ENCODE data around the gene VPS37C. TPM values are rescaled to one million over a fixed set of nuclear protein-coding genes. Genes with fewer than 3 reads are reported as not detected.
A peak's percentile ranks its signal among the peaks of the same experiment; 100 is the strongest.
"Not testable (repeated sequence)": the region's sequence is repeated elsewhere in the genome, so short reads cannot be mapped to it uniquely, and the experiment has no call there.

VPS37C gene
- total RNA-seq: 1 to 10 TPM; 5.5 to 5.8 TPM

DNA sequence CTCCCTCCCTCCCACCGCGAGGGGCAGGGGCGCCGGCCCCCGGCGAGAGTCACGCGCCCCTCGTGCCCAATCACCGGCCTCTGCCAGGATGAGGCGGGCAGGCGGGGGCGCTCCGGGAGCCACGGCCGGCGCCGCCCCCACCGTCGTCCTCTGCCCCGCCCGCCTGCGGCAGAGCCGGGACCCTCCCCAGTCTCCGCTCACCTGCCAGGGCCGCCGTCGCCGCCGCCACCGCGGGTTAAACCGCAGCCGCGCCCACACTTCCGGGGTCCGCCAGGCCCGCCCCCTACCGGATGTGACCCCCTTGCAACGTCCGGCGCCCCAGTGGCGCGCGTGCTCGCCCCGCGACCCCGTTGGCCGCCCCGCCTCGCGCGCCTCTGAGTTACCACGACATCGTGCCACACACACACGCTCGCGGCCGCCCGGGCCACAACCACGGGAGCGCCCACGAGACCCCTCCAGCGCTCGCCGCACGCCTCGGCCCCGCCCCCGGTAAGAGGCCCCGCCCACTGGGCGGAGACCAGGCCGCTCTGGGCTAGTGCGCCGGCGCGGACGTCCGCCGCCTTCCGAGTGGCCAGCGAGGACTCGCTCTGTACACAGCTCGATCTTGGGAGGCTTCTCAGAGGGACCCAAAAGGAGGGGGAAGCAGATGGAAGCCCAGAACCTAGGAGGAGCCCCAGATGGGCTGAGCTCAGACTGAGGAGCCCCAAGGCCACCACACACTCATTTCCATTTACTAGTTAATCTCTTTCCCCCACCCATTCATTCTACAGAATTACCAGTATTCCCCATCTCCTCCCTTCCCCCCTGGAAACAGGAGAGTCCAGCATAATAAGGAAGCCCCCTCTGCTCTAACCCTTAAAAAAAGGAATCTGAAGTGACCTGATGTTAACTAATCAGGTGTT, at the start of gene VPS37C:
Gene VPS37C (minus strand): TSS at position 237 of the 902 bp plus-strand sequence. CDS start 22,597 bp downstream, outside the sequence.
- Mint-ChIP-seq H3K27ac (peak within 1 kb of the TSS; percentile 94), H3K9me3 (peaks cover 2% of the 10 kb centered on the region), H3K4me1 (peaks cover 56% of the 10 kb centered on the region), H3K36me3 (ENCODE audit: low read depth) (peaks cover 8% of the 10 kb centered on the region), H3K4me3 (peak within 1 kb of the TSS; percentile 86), H3K27me3 (no peaks in the 10 kb centered on the region)
- DNase-seq: peak; percentile 89
- POLR2A ChIA-PET: no interaction called here
- CTCF ChIA-PET: interaction anchor here (0.9 to 2.2 kb wide), 4 partner anchors 9 to 32 kb away, joined by 3 to 7 read pairs (median 4); no protein-coding TSS in a partner anchor

DNA sequence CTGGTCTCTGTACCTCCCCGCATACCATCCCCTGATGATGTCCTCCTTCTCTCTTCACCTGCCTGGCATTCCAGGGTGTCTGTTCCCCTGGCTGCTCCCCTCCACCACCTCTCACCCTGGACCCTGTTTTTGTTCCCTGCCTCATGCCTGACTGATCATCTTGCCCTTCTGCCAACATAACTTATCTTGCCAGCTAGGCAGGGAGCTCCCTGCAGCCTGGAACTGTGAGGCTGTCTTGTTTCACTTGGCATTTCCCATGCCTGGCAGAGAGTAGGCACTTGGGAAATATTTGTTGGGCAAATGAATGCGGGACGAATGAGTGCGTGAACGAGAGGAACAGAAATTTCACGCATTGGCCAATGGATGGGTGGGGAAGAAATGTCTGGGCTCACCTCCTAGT, 49.4 kb upstream of the VPS37C start:
- DNase-seq; H3K4me3 Mint-ChIP-seq; H3K36me3 Mint-ChIP-seq (ENCODE audit: low read depth); H3K27ac Mint-ChIP-seq; H3K4me1 Mint-ChIP-seq; POLR2A ChIA-PET; H3K27me3 Mint-ChIP-seq; CTCF ChIA-PET; H3K9me3 Mint-ChIP-seq: not testable (repeated sequence)

DNA sequence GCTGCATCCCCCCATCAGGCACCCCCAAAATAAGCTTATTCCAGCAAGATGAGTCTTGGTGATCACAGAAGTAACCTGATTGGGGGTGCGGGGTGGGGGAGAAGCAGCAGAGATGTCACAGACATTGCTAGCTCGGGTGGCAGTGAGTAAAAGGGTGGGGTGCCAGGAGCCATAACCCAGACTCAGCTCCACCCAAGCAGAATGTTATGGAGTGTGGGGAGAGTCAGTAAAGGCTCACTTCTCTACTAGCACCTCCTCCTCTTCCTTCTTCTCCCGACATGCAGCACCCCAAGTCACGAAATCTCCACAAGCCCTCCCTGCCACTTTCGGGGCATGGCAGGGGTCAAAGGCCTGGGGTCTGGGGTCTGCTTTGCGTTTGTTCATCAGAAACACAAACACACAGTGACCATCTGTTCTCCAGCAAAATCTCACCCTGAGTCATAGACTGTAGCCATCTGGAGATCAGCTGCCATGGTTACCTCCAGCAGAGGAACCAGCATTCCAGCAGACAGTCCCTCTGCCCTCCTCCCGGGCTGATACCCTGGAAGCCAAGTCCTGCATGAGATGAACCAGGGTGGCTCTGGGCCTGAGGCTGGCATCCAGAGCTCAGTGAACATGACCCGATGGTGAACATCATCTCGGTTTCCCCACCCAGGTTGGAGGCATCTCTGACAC, 46.5 kb upstream of the VPS37C start:
- H3K27me3 Mint-ChIP-seq: peaks cover 13% of the 10 kb centered on the region
- POLR2A ChIA-PET; H3K4me1 Mint-ChIP-seq; H3K4me3 Mint-ChIP-seq; H3K9me3 Mint-ChIP-seq; H3K27ac Mint-ChIP-seq; DNase-seq; CTCF ChIA-PET; H3K36me3 Mint-ChIP-seq (ENCODE audit: low read depth): not testable (repeated sequence)

DNA sequence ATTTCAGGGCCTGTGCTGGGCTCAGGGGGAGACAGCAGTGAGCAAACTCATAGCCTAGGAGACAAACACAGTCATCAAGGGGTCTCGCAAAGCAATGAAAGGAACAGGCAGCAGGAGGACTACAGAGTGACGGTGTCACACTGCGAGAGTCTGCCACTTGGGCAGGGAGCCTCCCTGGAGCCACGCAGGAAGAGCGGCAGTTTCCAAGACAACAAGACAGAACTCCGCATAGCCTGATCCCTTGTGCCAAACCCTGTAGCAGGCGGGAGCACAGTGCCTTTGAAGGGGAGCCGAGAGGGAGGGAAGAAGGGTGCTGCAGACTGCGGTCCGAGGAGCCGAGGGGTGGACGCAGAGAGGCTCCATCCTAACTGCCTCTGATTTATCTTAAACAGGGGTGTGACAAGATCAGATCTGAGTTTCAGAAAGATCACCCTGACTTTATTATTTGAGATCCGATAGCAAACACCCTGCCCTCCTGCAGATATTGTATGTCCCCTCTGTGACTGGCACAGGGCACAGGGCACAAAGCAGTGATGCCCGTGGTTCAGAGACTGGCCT, 43.4 kb upstream of the VPS37C start:
- H3K4me1 Mint-ChIP-seq; H3K9me3 Mint-ChIP-seq; DNase-seq; CTCF ChIA-PET; H3K27ac Mint-ChIP-seq; H3K36me3 Mint-ChIP-seq (ENCODE audit: low read depth); POLR2A ChIA-PET; H3K4me3 Mint-ChIP-seq: not testable (repeated sequence)
- peaks cover 19% of the 10 kb centered on the region for H3K27me3 Mint-ChIP-seq

DNA sequence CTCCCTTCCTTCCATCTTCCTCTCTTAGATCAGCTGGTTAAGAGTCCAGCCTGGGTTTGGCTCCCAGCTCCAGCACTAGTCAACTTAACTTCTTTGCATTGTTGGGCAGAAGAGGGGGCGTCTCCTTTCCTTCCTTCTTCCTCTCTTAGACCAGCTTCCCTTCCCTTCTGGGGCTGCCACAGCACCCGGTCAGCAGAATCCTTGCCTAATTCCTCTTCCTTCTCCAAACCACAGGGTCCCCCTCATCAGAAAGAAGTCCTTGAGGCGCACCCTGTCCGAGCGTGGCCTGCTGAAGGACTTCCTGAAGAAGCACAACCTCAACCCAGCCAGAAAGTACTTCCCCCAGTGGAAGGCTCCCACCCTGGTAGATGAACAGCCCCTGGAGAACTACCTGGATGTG, 42.6 kb upstream of the VPS37C start:
- CTCF ChIA-PET; H3K36me3 Mint-ChIP-seq (ENCODE audit: low read depth); POLR2A ChIA-PET; H3K27ac Mint-ChIP-seq; DNase-seq; H3K4me1 Mint-ChIP-seq; H3K9me3 Mint-ChIP-seq; H3K4me3 Mint-ChIP-seq: not testable (repeated sequence)
- peaks cover 19% of the 10 kb centered on the region for H3K27me3 Mint-ChIP-seq

DNA sequence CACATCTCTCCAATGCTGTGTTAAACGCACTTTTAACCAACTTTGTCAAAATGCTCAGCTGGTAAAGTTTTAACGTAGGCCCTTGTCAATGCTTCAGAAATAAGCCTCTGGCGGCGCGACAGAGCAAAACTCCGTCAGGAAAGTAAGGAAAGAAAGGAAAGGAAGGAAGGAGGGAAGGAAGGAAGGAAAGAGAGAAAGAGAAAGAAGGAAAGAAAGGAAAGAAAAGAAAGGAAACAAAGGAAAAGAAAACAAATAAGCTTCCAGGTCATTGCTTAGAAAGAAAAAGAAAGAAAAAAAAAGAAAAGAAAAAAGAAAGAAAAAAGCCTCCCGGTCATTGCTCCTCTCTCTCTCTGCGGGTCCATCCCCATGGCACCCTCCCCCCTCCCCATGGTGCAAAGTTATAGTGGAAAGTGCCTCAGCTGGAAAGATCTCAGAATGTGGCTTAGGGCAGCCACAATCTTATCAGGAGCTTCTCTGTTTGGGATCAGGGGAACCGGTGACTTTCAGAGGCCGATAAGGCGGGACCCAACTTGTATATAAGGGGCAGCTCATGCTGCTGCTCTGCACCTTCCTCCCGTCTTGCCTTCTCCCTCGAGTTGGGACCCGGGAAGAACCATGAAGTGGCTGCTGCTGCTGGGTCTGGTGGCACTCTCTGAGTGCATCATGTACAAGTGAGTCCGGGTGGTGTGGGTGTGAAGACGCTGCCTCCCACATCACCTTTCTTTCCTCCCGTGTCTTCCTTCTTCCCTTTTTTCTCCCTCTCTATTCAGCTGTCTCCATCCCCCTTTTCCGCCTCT, 41.9 kb upstream of the VPS37C start, which contains the start of gene PGA3:
Gene PGA3 (plus strand): TSS at position 566 of the 797 bp plus-strand sequence. CDS start 50 bp downstream, at position 616.
- H3K27ac Mint-ChIP-seq; H3K9me3 Mint-ChIP-seq; H3K4me3 Mint-ChIP-seq; CTCF ChIA-PET; POLR2A ChIA-PET; H3K4me1 Mint-ChIP-seq; H3K36me3 Mint-ChIP-seq (ENCODE audit: low read depth); DNase-seq: not testable (repeated sequence)
- peaks cover 19% of the 10 kb centered on the region for H3K27me3 Mint-ChIP-seq

DNA sequence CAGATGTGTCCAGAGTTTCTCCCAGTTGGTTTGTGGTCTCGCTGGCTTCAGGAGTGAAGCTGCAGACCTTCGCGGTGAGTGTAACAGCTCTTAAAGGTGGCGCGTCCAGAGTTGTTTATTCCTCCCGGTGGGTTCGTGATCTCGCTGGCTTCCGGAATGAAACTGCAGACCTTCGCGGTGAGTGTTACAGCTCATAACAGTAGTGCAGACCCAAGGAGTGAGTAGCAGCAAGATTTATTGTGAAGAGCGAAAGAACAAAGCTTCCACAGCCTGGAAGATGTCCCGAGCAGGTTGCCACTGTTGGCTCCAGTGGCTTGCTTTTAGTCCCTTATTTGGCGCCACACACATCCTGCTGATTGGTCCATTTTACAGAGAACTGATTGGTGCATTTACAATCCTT, 40.2 kb upstream of the VPS37C start:
- CTCF ChIA-PET: interaction anchor here (0.6 to 0.7 kb wide), 2 partner anchors 68 to 315 kb away, joined by 3 read pairs; no protein-coding TSS in a partner anchor
- POLR2A ChIA-PET: no interaction called here

DNA sequence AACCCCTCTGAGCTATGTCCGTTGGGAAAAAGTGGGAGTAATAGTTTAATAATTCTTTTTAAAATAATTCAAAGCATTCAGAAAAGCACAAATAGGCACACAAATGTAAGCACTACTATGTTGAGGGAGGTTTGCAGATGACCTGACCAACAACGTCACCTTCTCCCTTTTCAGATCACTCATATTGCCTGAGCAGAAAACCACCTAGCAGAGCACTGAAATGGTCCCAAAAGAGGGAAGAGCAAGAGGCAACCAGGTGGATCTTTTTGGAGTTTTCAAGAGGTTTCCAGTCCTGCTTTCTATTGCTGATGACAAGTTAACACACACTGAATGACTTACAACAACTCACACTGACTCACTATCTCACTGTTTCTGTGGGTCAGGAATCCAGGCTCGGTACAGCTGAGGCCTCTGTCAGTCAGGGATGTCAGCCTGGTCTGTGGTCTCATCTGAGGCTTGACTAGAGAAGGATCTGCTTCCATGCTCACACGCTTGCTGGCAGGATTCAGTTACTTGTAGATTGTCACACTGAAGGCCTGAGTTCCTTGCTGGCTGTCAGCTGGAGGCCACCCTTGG, 37.8 kb upstream of the VPS37C start:
- no peaks in the 10 kb centered on the region for H3K9me3 Mint-ChIP-seq
- H3K36me3 Mint-ChIP-seq (ENCODE audit: low read depth): no peaks in the 10 kb centered on the region
- H3K27me3 Mint-ChIP-seq: peaks cover 13% of the 10 kb centered on the region
- POLR2A ChIA-PET: no interaction called here
- H3K4me1 Mint-ChIP-seq: no peaks in the 10 kb centered on the region
- H3K27ac Mint-ChIP-seq: no peak overlapping the region
- CTCF ChIA-PET: no interaction called here
- H3K4me3 Mint-ChIP-seq: no peak overlapping the region
- no peak for DNase-seq

More for the DNA sequence above, 40.2 kb upstream of the VPS37C start:
- Mint-ChIP-seq H3K27ac (no peak overlapping the region), H3K9me3 (no peaks in the 10 kb centered on the region), H3K36me3 (ENCODE audit: low read depth) (no peaks in the 10 kb centered on the region), H3K27me3 (peaks cover 19% of the 10 kb centered on the region), H3K4me1 (no peaks in the 10 kb centered on the region), H3K4me3 (no peak overlapping the region)
- DNase-seq: no peak

DNA sequence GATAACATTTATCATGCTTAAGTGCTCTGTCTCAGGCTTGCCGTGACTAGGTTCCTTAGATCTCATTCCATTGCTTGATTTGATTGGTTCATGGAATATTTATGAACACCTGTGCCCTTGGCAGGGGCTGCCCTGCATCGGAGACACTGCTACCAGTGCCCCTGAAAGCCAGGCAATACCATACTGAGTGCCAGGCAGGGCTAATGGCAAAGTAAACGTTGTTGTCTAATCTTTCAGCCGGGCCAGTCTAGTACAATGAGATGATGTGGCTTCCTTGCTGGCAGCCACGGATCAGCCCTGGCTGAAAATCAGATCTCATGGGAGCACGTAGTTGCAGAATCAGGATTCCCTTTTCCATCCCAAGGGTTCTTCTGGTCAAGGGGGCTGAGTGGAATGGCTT, 37.1 kb upstream of the VPS37C start:
- no peak overlapping the region for H3K4me3 Mint-ChIP-seq
- peaks cover 13% of the 10 kb centered on the region for H3K27me3 Mint-ChIP-seq
- POLR2A ChIA-PET: no interaction called here
- no peak overlapping the region for H3K27ac Mint-ChIP-seq
- no peak for DNase-seq
- no peaks in the 10 kb centered on the region for H3K9me3 Mint-ChIP-seq
- CTCF ChIA-PET: no interaction called here
- H3K36me3 Mint-ChIP-seq (ENCODE audit: low read depth): no peaks in the 10 kb centered on the region
- H3K4me1 Mint-ChIP-seq: no peaks in the 10 kb centered on the region

DNA sequence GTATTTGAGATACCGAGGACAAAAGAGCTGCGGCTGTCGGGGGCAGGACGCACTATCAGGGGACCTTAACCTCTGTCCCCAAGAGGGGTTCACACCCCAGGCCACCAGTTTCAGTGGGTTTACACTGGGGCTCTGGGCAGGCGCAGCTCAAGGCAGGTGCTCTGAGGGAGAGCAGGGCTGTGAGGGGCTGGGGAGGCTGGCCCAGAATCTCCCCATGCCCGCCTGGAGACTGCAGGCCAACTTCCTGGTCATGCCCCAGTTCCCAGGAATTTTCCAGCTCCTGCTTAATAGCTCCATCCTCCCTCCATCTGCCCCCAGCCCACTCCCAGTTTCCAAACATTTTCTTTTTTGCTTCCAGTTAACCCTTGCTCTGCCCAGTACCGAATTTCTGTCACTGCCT, 34.5 kb upstream of the VPS37C start:
- no peaks in the 10 kb centered on the region for H3K36me3 Mint-ChIP-seq (ENCODE audit: low read depth)
- ChIA-PET CTCF (no interaction called here), POLR2A (no interaction called here)
- no peak for DNase-seq
- H3K9me3 Mint-ChIP-seq: no peaks in the 10 kb centered on the region
- no peak overlapping the region for H3K4me3 Mint-ChIP-seq
- H3K4me1 Mint-ChIP-seq: no peaks in the 10 kb centered on the region
- H3K27me3 Mint-ChIP-seq: peaks cover 3% of the 10 kb centered on the region
- no peak overlapping the region for H3K27ac Mint-ChIP-seq

DNA sequence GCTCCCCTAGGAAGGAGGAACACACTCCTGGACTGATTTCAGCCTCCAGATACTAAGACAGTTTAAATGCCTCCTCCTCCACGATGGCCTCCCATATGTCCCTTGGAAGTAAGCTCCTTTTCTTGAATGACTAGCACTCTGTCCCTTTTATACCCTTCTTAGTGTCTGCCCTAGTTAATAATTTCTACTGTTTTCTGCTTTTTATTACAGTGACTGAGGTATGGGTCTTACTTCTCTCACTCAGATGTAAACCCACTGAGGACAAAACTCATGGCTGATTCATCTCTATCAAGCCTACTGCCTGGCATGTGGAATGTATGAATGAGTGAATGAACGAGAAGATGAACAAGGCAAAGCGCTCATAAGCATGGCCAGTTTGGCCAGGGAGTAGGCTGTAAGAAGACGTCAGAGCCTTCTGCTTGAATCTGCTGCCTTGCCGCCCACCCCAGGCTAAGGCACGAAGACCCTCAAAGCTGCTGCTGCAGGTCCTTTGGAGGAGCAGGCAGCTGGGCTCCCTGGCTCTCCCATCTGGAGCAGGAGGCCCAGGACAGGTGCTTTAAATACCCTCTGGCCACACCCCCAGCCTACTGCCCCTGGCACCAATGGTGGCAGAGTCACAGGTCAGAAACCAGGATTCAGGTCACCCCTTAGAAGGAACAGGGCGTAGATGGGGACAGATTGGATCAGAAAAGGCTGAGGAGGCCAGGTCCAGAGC, 33.9 kb upstream of the VPS37C start:
- no peak for DNase-seq
- H3K4me1 Mint-ChIP-seq: no peaks in the 10 kb centered on the region
- CTCF ChIA-PET: no interaction called here
- POLR2A ChIA-PET: no interaction called here
- H3K4me3 Mint-ChIP-seq: no peak overlapping the region
- H3K36me3 Mint-ChIP-seq (ENCODE audit: low read depth): no peaks in the 10 kb centered on the region
- H3K9me3 Mint-ChIP-seq: no peaks in the 10 kb centered on the region
- peaks cover 3% of the 10 kb centered on the region for H3K27me3 Mint-ChIP-seq
- H3K27ac Mint-ChIP-seq: no peak overlapping the region

DNA sequence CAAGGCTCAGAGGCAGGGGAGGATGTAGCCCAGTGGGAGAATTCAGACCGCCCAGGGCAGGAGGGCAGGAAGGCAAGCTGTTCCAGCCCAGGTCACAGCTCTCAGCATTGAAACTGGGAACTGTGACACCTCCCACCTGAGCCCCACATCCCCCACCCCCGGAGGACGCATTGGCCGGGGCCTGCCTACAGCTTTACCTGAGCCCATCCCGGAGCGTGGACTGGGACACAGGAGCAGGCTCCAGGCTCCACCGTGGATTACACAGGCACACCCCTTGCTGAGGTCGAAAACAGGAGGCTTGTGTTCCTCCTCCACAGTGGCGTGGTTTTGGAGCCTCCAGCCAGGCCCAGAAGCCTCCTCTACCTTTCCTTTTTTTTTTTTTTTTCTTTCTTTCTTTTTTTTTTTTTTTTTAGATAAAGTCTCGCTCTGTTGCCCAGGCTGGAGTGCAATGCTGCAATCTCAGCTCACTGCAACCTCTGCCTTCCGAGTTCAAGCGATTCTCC, 33.0 kb upstream of the VPS37C start:
- H3K9me3 Mint-ChIP-seq: no peaks in the 10 kb centered on the region
- ChIA-PET CTCF (no interaction called here), POLR2A (no interaction called here)
- H3K36me3 Mint-ChIP-seq (ENCODE audit: low read depth): no peaks in the 10 kb centered on the region
- no peak for DNase-seq
- no peak overlapping the region for H3K27ac Mint-ChIP-seq
- peaks cover 3% of the 10 kb centered on the region for H3K27me3 Mint-ChIP-seq
- H3K4me3 Mint-ChIP-seq: no peak overlapping the region
- H3K4me1 Mint-ChIP-seq: no peaks in the 10 kb centered on the region

Data from activated CD4-positive, alpha-beta T cell treated with anti-CD3 and anti-CD28 coated beads, Interleukin-2, amount 10 ng/mL, durations not matched to agents 7 days and 5 days (primary cell).